Osteoblast (primary cell): ENCODE data around the gene PTPN18. TPM values are rescaled to one million over a fixed set of nuclear protein-coding genes. Genes with fewer than 3 reads are reported as not detected.

ENCODE experiments used
- DNase-seq: peaks from one replicate; pipeline ENCODE4 v3.0.0; 2011; ENCODE audit warnings: low spot score, mixed read lengths; ENCODE audit not compliant: insufficient read length; ENCODE audit errors: missing footprints
- H2AFZ ChIP-seq: 2 replicates; pipeline ENCODE4 v1.6.0; 2011; ENCODE audit warnings: mild to moderate bottlenecking, low read length
- H3K27ac ChIP-seq: 2 replicates; pipeline ENCODE4 v1.5.1; 2011; ENCODE audit warnings: mild to moderate bottlenecking, low read depth, low read length, moderate library complexity
- H3K27me3 ChIP-seq: 2 replicates; pipeline ENCODE4 v1.6.0; 2012; ENCODE audit warnings: mild to moderate bottlenecking, control low read depth, inconsistent platforms, low read length, moderate library complexity; ENCODE audit not compliant: insufficient read depth
- H3K36me3 ChIP-seq: 2 replicates; pipeline ENCODE4 v1.5.1; 2011; ENCODE audit warnings: mild to moderate bottlenecking, low read length, control low read depth, moderate library complexity; ENCODE audit not compliant: insufficient read depth
- H3K4me1 ChIP-seq: 2 replicates; pipeline ENCODE4 v1.5.1; 2011; ENCODE audit warnings: mild to moderate bottlenecking, low read length, control low read depth, moderate library complexity; ENCODE audit not compliant: insufficient read depth
- H3K4me2 ChIP-seq: 2 replicates; pipeline ENCODE4 v1.6.0; 2011; ENCODE audit warnings: mild to moderate bottlenecking, low read length; ENCODE audit not compliant: insufficient read depth
- H3K4me3 ChIP-seq: fragments of 200-600 bp; sonication (generic); 3 replicates; pipeline ENCODE4 v1.5.1; 2012; ENCODE audit warnings: mild to moderate bottlenecking, low read length, inconsistent platforms; ENCODE audit not compliant: insufficient read depth
- H3K79me2 ChIP-seq: 2 replicates; pipeline ENCODE4 v1.6.0; 2012; ENCODE audit warnings: mild to moderate bottlenecking, low read length, control low read depth, inconsistent platforms; ENCODE audit not compliant: insufficient read depth
- H3K9me3 ChIP-seq: 2 replicates; pipeline ENCODE4 v1.5.1; 2011; ENCODE audit warnings: low read depth, low read length, control low read depth
- H4K20me1 ChIP-seq: 2 replicates; pipeline ENCODE4 v1.6.0; 2012; ENCODE audit warnings: mild to moderate bottlenecking, low read length, control low read depth; ENCODE audit not compliant: insufficient read depth
- total RNA-seq: library from RNA; depleted of rRNA; stranded (reverse); fragments of >200 nt; gene quantifications from 2 replicates; pipeline ENCODE4 v1.2.3, GENCODE V29; 2012
- TF ChIP-seq, protein P1 (sequence below): IDR thresholded peaks from 2 replicates; pipeline ENCODE4 v1.5.1; 2011; ENCODE audit warnings: mild to moderate bottlenecking, low read depth, low read length, moderate library complexity; ENCODE audit errors: extremely low read depth

The PTPN18 gene
- total RNA-seq, 1 donor: 29.0 TPM

DNA sequence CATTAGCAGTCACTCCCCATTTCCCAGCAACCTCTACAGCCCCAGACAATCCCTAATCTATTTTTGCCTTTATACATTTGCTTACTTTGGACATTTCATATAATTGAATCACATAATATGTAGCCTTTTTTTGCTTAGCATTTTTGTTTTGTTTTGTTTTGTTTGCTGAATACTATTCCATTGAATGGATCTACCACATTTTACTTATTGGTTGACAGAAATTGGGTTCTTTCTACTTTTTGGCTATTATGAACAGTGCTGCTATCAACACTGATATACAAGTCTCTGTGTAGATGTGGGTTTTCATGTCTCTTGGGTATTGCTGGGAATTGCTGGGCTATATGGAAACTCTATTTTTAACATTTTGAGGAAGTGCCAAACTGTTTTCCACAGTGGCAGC lies 7.6 kb downstream of the PTPN18 start:
- Histone ChIP-seq H3K27ac (no peak overlapping the region), H3K36me3 (no peaks in the 10 kb centered on the region), H3K79me2 (no peaks in the 10 kb centered on the region), H3K4me1 (no peaks in the 10 kb centered on the region), H4K20me1 (no peaks in the 10 kb centered on the region), H3K4me2 (no peak overlapping the region), H3K9me3 (no peaks in the 10 kb centered on the region), H2AFZ (no peak overlapping the region), H3K4me3 (no peak overlapping the region), H3K27me3 (no peaks in the 10 kb centered on the region)
- DNase-seq: no peak
- TF ChIP-seq, protein P1, sequence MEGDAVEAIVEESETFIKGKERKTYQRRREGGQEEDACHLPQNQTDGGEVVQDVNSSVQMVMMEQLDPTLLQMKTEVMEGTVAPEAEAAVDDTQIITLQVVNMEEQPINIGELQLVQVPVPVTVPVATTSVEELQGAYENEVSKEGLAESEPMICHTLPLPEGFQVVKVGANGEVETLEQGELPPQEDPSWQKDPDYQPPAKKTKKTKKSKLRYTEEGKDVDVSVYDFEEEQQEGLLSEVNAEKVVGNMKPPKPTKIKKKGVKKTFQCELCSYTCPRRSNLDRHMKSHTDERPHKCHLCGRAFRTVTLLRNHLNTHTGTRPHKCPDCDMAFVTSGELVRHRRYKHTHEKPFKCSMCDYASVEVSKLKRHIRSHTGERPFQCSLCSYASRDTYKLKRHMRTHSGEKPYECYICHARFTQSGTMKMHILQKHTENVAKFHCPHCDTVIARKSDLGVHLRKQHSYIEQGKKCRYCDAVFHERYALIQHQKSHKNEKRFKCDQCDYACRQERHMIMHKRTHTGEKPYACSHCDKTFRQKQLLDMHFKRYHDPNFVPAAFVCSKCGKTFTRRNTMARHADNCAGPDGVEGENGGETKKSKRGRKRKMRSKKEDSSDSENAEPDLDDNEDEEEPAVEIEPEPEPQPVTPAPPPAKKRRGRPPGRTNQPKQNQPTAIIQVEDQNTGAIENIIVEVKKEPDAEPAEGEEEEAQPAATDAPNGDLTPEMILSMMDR: no peak

DNA sequence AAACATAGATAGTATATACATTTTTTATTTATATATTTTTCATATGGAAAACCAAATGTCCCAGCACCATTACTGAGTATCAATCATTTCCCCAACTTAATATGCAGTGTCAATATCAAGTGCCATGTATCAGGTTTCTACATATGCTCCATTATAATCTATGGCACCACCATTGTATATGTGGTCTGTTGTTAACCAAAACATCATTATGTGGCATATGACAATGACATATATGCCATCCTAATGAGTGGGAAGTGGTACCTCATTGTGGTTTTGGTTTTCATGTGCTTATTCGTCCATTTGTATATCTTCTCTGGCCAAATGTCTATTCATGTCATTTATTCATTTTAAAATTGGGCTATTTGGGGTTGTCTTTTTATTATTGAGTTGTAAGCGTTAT lies 9.2 kb downstream of the PTPN18 start:
- no peaks in the 10 kb centered on the region for H4K20me1 ChIP-seq
- TF ChIP-seq, protein P1: no peak

DNA sequence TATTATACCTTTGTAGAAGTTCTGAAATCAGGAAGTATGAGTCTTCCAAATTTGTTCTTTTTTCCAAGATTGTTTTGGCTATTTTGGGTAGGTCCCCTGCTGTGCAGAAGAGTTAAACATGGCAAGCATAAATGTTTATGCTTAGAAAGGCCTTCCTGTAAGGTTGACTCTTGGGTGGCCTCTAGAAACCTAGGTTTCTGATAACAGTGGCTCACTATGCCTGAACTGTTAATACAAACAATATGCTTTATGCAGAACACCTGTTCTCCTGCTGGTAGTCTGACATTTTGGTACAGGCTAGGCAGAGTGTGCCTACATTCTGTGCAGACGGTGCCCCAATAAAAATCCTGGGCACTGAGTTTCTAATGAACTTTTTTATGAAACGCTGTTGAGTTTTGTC lies 10.1 kb downstream of the PTPN18 start:
- Histone ChIP-seq H3K4me3 (no peak overlapping the region), H3K79me2 (no peaks in the 10 kb centered on the region), H3K27ac (no peak overlapping the region), H2AFZ (no peak overlapping the region), H3K9me3 (no peaks in the 10 kb centered on the region), H4K20me1 (no peaks in the 10 kb centered on the region), H3K4me2 (no peak overlapping the region), H3K27me3 (no peaks in the 10 kb centered on the region), H3K36me3 (no peaks in the 10 kb centered on the region), H3K4me1 (no peaks in the 10 kb centered on the region)
- TF ChIP-seq, protein P1: no peak
- no peak for DNase-seq

More for the DNA sequence above, 9.2 kb downstream of the PTPN18 start:
- no peak overlapping the region for H3K4me2 ChIP-seq
- H3K79me2 ChIP-seq: no peaks in the 10 kb centered on the region
- H3K27ac ChIP-seq: no peak overlapping the region
- H3K27me3 ChIP-seq: no peaks in the 10 kb centered on the region
- no peak overlapping the region for H2AFZ ChIP-seq
- H3K9me3 ChIP-seq: no peaks in the 10 kb centered on the region
- no peak for DNase-seq
- no peaks in the 10 kb centered on the region for H3K36me3 ChIP-seq
- no peak overlapping the region for H3K4me3 ChIP-seq
- H3K4me1 ChIP-seq: no peaks in the 10 kb centered on the region

DNA sequence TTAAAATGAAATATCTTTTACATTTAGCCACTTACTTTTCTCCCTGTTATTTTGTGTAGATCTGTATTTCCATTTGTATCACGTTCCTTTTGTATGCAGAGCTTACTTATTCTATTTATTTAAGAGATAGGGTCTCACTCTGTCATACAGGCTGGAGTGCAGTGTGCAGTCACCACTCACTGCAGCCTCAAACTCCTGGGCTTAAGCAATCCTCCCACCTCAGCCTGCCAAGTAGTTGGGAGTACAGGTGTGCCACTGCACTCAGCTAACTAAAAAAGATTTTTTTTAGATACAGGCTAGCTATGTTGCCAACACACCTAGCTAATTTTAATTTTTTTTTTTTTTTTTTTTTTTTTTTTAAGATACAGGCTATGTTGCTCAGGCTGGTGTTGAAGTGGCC lies 10.9 kb downstream of the PTPN18 start:
- Histone ChIP-seq H3K79me2 (peaks cover 2% of the 10 kb centered on the region), H3K27me3 (no peaks in the 10 kb centered on the region), H3K27ac (no peak overlapping the region), H4K20me1 (no peaks in the 10 kb centered on the region), H3K9me3 (no peaks in the 10 kb centered on the region), H3K4me2 (no peak overlapping the region), H2AFZ (no peak overlapping the region), H3K36me3 (no peaks in the 10 kb centered on the region), H3K4me1 (no peaks in the 10 kb centered on the region), H3K4me3 (no peak overlapping the region)
- DNase-seq: no peak
- TF ChIP-seq, protein P1: no peak
